ENCODE measurements around the gene PPP2R2C. TPM values are rescaled to one million over a fixed set of nuclear protein-coding genes. Genes with fewer than 3 reads are reported as not detected.

PPP2R2C gene
- total and polyA plus RNA-seq, 10 of the 15 experiments (the other 5 are each of a cell fraction or from before 2014, with no cell fraction given) = 0.13 to 0.15 TPM; not detected in 8

DNA sequence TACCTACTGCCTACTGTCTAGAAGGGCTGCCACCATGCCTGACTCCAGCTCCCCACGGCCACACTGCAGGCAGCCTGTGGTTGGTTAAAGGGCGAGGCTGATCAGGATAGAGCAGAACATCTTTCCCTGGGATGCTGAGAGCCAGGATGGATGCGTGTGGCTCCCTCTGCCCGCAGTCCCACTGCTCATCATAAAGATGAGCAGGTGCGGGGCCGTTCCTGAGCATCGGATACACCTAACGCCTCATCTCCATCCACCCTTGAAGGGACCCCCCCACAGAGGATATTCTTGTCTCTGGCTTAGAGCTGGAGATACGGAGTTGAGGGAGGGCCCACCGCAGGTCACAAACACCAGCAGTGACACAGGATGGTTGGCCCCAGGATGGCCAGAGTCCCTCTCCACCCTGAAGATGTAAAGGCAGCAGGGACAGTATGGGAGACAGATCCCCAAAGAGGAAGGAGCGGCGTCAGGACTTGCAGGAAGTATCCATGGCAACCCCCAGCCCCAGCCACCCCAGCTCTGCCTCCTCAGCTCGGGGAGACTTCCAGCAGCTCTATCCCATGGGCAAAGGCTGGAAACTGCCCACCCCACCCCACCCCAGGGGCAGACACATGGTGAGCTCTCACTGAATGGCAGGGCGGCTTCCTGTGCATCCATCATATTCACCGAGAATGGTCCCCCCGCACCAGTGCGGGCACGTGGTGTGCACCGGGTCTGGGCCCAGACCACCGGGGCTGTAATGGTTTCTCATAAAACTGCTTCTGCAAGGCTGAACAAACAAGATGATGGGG, 19.3 kb downstream of the PPP2R2C start:
- no peak overlapping the region for H3K4me2 ChIP-seq (ENCODE audit: control insufficient read depth, insufficient read depth)
- ATAC-seq (no peak), FAIRE-seq (no peak), DNase-seq (ENCODE audit: low read depth, low spot score) (no peak)
- ChIA-PET POLR2A (no interaction called here), CTCF (no interaction called here), SMC1A (ENCODE audit: uncharacterized antibody, unreplicated experiment) (no interaction called here), RAD21 (ENCODE audit: unreplicated experiment) (no interaction called here)
- H3K4me3 ChIP-seq = no peak overlapping the region
- H4K20me1 ChIP-seq (ENCODE audit: control insufficient read depth, insufficient read depth) = no peaks in the 10 kb centered on the region
- no peaks in the 10 kb centered on the region for H3K36me3 ChIP-seq (ENCODE audit: control insufficient read depth in 2 of 2, insufficient read depth in 2 of 2, low read length in 1 of 2)
- in situ Hi-C loops (cut with MboI) (no loop called here), intact Hi-C loops (cut with micrococcal nuclease; ENCODE audit: unreplicated experiment) (no loop called here)
- H3K4me1 ChIP-seq (ENCODE audit: control insufficient read depth, insufficient read depth, low read length) = no peaks in the 10 kb centered on the region
- H2AFZ ChIP-seq (ENCODE audit: control insufficient read depth, low read depth, low read length) = no peak overlapping the region
- peaks cover 0 to 5% of the 10 kb centered on the region in 2 experiments; a peak in 3 of 4 replicates for H3K27me3 ChIP-seq (replicated peaks in 1 of 2; ENCODE audit: control insufficient read depth in 2 of 2, insufficient read depth in 2 of 2, low read length in 1 of 2)
- no peaks in the 10 kb centered on the region for H3K9me3 ChIP-seq (replicated peaks; ENCODE audit: control insufficient read depth, insufficient read depth, low read length)
- no peaks in the 10 kb centered on the region for H3K79me2 ChIP-seq (ENCODE audit: control insufficient read depth, insufficient read depth, low read length)
- 27% methylated on average over 20 of the region's 20 CpGs for WGBS (ENCODE audit: insufficient coverage, insufficient replicate concordance, low lambda C conversion rate, missing lambda C conversion rate)
- TF ChIP-seq NFYA (IDR thresholded peaks at IDR 0.05; ENCODE audit: borderline replicate concordance, low read depth, low read length) (no peak), SUZ12 (IDR thresholded peaks at IDR 0.05; ENCODE audit: unreplicated experiment) (no peak), MYC (IDR thresholded peaks at IDR 0.05; ENCODE audit: insufficient read depth, insufficient read length, insufficient replicate concordance, low read length, severe bottlenecking) (no peak), BACH1 (IDR thresholded peaks at IDR 0.05; ENCODE audit: borderline replicate concordance) (no peak), HDAC6 (IDR thresholded peaks at IDR 0.05; ENCODE audit: unreplicated experiment) (no peak), NBN (IDR thresholded peaks at IDR 0.05) (no peak), NFYB (IDR thresholded peaks at IDR 0.05; ENCODE audit: insufficient read depth, low read depth, low read length) (no peak), POLR2AphosphoS2 (IDR thresholded peaks at IDR 0.05; ENCODE audit: low read depth, low read length) (no peak), MEF2B (IDR thresholded peaks at IDR 0.05; ENCODE audit: partially characterized antibody, poor library complexity, severe bottlenecking) (no peak), CBX3 (IDR thresholded peaks at IDR 0.05; ENCODE audit: borderline replicate concordance, low read depth) (no peak), ASH2L (IDR thresholded peaks at IDR 0.05; ENCODE audit: borderline replicate concordance, low read depth) (no peak), TARDBP (IDR thresholded peaks at IDR 0.05; ENCODE audit: borderline replicate concordance) (no peak), MTA3 (IDR thresholded peaks at IDR 0.05; ENCODE audit: borderline replicate concordance, low read length) (no peak), MTA2 (IDR thresholded peaks at IDR 0.05; ENCODE audit: low read depth) (no peak)
- TF ChIP-seq, protein P1, sequence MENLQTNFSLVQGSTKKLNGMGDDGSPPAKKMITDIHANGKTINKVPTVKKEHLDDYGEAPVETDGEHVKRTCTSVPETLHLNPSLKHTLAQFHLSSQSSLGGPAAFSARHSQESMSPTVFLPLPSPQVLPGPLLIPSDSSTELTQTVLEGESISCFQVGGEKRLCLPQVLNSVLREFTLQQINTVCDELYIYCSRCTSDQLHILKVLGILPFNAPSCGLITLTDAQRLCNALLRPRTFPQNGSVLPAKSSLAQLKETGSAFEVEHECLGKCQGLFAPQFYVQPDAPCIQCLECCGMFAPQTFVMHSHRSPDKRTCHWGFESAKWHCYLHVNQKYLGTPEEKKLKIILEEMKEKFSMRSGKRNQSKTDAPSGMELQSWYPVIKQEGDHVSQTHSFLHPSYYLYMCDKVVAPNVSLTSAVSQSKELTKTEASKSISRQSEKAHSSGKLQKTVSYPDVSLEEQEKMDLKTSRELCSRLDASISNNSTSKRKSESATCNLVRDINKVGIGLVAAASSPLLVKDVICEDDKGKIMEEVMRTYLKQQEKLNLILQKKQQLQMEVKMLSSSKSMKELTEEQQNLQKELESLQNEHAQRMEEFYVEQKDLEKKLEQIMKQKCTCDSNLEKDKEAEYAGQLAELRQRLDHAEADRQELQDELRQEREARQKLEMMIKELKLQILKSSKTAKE (IDR thresholded peaks at IDR 0.05; ENCODE audit: low read depth, poor library complexity, severe bottlenecking) = no peak
- TF ChIP-seq, protein P2, sequence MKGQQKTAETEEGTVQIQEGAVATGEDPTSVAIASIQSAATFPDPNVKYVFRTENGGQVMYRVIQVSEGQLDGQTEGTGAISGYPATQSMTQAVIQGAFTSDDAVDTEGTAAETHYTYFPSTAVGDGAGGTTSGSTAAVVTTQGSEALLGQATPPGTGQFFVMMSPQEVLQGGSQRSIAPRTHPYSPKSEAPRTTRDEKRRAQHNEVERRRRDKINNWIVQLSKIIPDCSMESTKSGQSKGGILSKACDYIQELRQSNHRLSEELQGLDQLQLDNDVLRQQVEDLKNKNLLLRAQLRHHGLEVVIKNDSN (IDR thresholded peaks at IDR 0.05; ENCODE audit: borderline replicate concordance, extremely low read length, insufficient read depth, low read depth, low read length) = no peak
- TF ChIP-seq, protein P3, sequence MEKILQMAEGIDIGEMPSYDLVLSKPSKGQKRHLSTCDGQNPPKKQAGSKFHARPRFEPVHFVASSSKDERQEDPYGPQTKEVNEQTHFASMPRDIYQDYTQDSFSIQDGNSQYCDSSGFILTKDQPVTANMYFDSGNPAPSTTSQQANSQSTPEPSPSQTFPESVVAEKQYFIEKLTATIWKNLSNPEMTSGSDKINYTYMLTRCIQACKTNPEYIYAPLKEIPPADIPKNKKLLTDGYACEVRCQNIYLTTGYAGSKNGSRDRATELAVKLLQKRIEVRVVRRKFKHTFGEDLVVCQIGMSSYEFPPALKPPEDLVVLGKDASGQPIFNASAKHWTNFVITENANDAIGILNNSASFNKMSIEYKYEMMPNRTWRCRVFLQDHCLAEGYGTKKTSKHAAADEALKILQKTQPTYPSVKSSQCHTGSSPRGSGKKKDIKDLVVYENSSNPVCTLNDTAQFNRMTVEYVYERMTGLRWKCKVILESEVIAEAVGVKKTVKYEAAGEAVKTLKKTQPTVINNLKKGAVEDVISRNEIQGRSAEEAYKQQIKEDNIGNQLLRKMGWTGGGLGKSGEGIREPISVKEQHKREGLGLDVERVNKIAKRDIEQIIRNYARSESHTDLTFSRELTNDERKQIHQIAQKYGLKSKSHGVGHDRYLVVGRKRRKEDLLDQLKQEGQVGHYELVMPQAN (conservative IDR thresholded peaks at IDR 0.05) = no peak
- no peak overlapping the region for H3K27ac ChIP-seq (ENCODE audit: control insufficient read depth, insufficient read depth)
- no peak overlapping the region for H3K9ac ChIP-seq (ENCODE audit: control insufficient read depth, insufficient read depth, low read length)
- no TSS peak for BruUV-seq (replicated peaks)

All from GM12878 (cell line).